Measurements from ENCODE around the gene ARHGAP21.

Gene ARHGAP21

GRCh38 chr10:24533981-24534380, 189.7 kb downstream of the ARHGAP21 start:
- DNase-seq (ENCODE audit: low spot score): no peak
